BLaER1 (cell line): ENCODE results near the gene CPM.

ENCODE experiments used
- H3K27ac ChIP-seq: shearing (Covaris generic); formaldehyde crosslinking; 2 replicates; pipeline ENCODE4 v1.8.1; 2022
- H3K27me3 ChIP-seq: shearing (Covaris generic); formaldehyde crosslinking; 2 replicates; pipeline ENCODE4 v1.8.1; 2022
- H3K36me3 ChIP-seq: shearing (Covaris generic); formaldehyde crosslinking; 2 replicates; pipeline ENCODE4 v1.8.1; 2022
- H3K4me1 ChIP-seq: shearing (Covaris generic); formaldehyde crosslinking; 2 replicates; pipeline ENCODE4 v1.8.1; 2022
- H3K4me2 ChIP-seq: shearing (Covaris generic); formaldehyde crosslinking; 2 replicates; pipeline ENCODE4 v1.8.1; 2022
- H3K4me3 ChIP-seq: shearing (Covaris generic); formaldehyde crosslinking; 2 replicates; pipeline ENCODE4 v1.8.1; 2022
- H3K9ac ChIP-seq: shearing (Covaris generic); formaldehyde crosslinking; 2 replicates; pipeline ENCODE4 v1.8.1; 2022
- H3K9me3 ChIP-seq: shearing (Covaris generic); formaldehyde crosslinking; 2 replicates; pipeline ENCODE4 v1.8.1; 2022
- H4K20me1 ChIP-seq: shearing (Covaris generic); formaldehyde crosslinking; 2 replicates; pipeline ENCODE4 v1.8.1; 2022
- Cebpa-rat ChIP-seq: shearing (Covaris generic); IDR thresholded peaks from 2 replicates; pipeline ENCODE4 v1.8.1; 2022

Gene CPM

GRCh38 chr12:68861890-68862289, 71.1 kb downstream of the CPM start:
- no peaks in the 10 kb centered on the region for H3K9me3 ChIP-seq
- H3K27me3 ChIP-seq = no peaks in the 10 kb centered on the region
- no peak overlapping the region for H3K4me3 ChIP-seq
- no peak overlapping the region for H3K27ac ChIP-seq
- no peak overlapping the region for H3K4me2 ChIP-seq
- peaks cover 3% of the 10 kb centered on the region; the same call in 1 of the 2 replicates for H3K4me1 ChIP-seq
- H3K36me3 ChIP-seq = no peaks in the 10 kb centered on the region
- H3K9ac ChIP-seq = no peak overlapping the region
- no peak for TF ChIP-seq Cebpa-rat
- no peaks in the 10 kb centered on the region for H4K20me1 ChIP-seq

DNA sequence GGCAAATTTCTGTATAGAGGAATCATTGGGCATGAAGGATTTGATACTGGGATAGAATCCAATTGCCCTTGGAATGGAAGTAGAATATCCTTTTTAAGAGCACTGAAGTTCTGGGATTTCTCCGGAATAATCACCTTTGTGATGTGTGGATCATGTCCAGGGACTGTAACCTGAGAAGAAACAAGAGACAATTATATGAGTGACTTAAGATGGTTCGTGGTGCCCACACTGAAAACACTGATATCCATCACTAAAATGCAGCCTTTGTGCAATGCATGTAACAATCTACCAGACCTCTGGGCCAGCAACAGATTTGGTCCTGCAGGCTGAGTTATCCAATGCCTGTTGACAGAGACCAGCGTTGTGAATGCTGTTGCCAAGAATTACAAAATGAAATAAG, 76.5 kb downstream of the CPM start:
- Histone ChIP-seq H3K36me3 (0 out of 2 replicates have a peak, but pooled peaks cover 3% of the 10 kb centered on the region), H3K4me3 (no peak overlapping the region), H4K20me1 (no peaks in the 10 kb centered on the region), H3K27me3 (no peaks in the 10 kb centered on the region), H3K4me2 (no peak overlapping the region), H3K27ac (no peak overlapping the region), H3K9ac (no peak overlapping the region), H3K4me1 (no peaks in the 10 kb centered on the region), H3K9me3 (no peaks in the 10 kb centered on the region)
- no peak for TF ChIP-seq Cebpa-rat

GRCh38 chr12:68855771-68856170, 77.2 kb downstream of the CPM start:
- TF ChIP-seq Cebpa-rat = no peak
- no peaks in the 10 kb centered on the region for H3K27me3 ChIP-seq
- H3K9me3 ChIP-seq = no peaks in the 10 kb centered on the region
- H3K9ac ChIP-seq = no peak overlapping the region
- no peak overlapping the region for H3K4me2 ChIP-seq
- H3K4me3 ChIP-seq = no peak overlapping the region
- H3K36me3 ChIP-seq = 0 out of 2 replicates have a peak, but pooled peaks cover 3% of the 10 kb centered on the region
- no peaks in the 10 kb centered on the region for H3K4me1 ChIP-seq
- no peaks in the 10 kb centered on the region for H4K20me1 ChIP-seq
- H3K27ac ChIP-seq = no peak overlapping the region

- no peaks in the 10 kb centered on the region for H3K9me3 ChIP-seq
Measured at GRCh38 chr12:68855111-68855510, 77.9 kb downstream of the CPM start.

GRCh38 chr12:68854554-68854953, 78.4 kb downstream of the CPM start:
- no peak overlapping the region for H3K27ac ChIP-seq
- H3K9ac ChIP-seq = no peak overlapping the region
- H3K27me3 ChIP-seq = no peaks in the 10 kb centered on the region
- 0 out of 2 replicates have a peak, but pooled peaks cover 3% of the 10 kb centered on the region for H3K36me3 ChIP-seq
- TF ChIP-seq Cebpa-rat = no peak
- no peak overlapping the region for H3K4me3 ChIP-seq
- peaks cover 6% of the 10 kb centered on the region; the same call in 1 of the 2 replicates for H4K20me1 ChIP-seq
- no peaks in the 10 kb centered on the region for H3K4me1 ChIP-seq
- no peak overlapping the region for H3K4me2 ChIP-seq
- H3K9me3 ChIP-seq = no peaks in the 10 kb centered on the region

More at GRCh38 chr12:68855111-68855510, 77.9 kb downstream of the CPM start:
- TF ChIP-seq Cebpa-rat = no peak
- no peak overlapping the region for H3K4me2 ChIP-seq
- H3K27me3 ChIP-seq = no peaks in the 10 kb centered on the region
- H3K4me1 ChIP-seq = no peaks in the 10 kb centered on the region
- H4K20me1 ChIP-seq = peaks cover under 1% of the 10 kb centered on the region; the same call in 1 of the 2 replicates
- no peak overlapping the region for H3K27ac ChIP-seq
- no peak overlapping the region for H3K4me3 ChIP-seq
- 0 out of 2 replicates have a peak, but pooled peaks cover 3% of the 10 kb centered on the region for H3K36me3 ChIP-seq
- H3K9ac ChIP-seq = no peak overlapping the region

GRCh38 chr12:68854078-68854468, 78.9 kb downstream of the CPM start:
- H3K9me3 ChIP-seq = no peaks in the 10 kb centered on the region
- no peak overlapping the region for H3K4me3 ChIP-seq
- no peak overlapping the region for H3K4me2 ChIP-seq
- no peak for TF ChIP-seq Cebpa-rat
- H3K9ac ChIP-seq = no peak overlapping the region
- H3K27me3 ChIP-seq = no peaks in the 10 kb centered on the region
- no peak overlapping the region for H3K27ac ChIP-seq
- H3K4me1 ChIP-seq = no peaks in the 10 kb centered on the region
- H4K20me1 ChIP-seq = peaks cover 11% of the 10 kb centered on the region; the same call in 1 of the 2 replicates
- 0 out of 2 replicates have a peak, but pooled peaks cover 3% of the 10 kb centered on the region for H3K36me3 ChIP-seq

DNA sequence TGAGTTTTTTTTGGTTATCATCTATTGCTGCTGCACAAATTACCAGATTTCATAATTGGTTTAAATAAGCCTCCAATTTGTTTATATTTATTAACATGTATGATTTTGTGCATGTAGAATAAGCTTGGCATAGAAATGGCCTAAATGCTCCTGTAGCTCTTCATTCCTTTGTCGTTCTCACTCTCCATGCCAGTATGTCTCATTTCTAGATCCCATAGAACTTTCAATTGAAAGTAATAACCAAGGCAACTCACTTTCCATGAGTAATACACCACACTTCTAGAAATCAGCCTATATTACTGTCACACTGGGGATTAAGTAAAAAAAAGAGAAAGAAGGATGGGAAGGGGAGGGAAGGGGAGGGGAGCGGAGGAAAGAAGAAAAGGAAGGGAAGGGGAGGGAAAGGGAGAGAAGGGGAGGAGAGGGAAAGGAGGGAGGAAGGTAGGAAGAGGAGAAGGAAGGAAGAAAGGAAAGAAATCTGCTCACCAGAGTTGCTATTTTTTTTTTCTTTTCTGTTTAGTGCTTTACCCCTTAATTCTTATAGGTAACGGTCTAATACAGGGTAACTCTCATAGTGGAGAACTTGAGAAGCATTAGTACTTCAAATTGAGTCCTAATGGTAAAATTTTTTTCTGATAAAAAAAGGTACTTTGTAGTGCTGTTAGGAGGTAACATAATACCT, 79.4 kb downstream of the CPM start:
- 0 out of 2 replicates have a peak, but pooled peaks cover 3% of the 10 kb centered on the region for H3K36me3 ChIP-seq
- peaks cover 17% of the 10 kb centered on the region; the same call in 1 of the 2 replicates for H4K20me1 ChIP-seq
- no peak for TF ChIP-seq Cebpa-rat
- H3K4me1 ChIP-seq = no peaks in the 10 kb centered on the region
- H3K9ac ChIP-seq = no peak overlapping the region
- no peak overlapping the region for H3K4me2 ChIP-seq
- no peaks in the 10 kb centered on the region for H3K27me3 ChIP-seq
- no peak overlapping the region for H3K4me3 ChIP-seq
- H3K27ac ChIP-seq = no peak overlapping the region
- no peaks in the 10 kb centered on the region for H3K9me3 ChIP-seq

GRCh38 chr12:68851592-68852306, 81.2 kb downstream of the CPM start:
- no peaks in the 10 kb centered on the region for H3K4me1 ChIP-seq
- H4K20me1 ChIP-seq = peaks cover 35% of the 10 kb centered on the region
- no peaks in the 10 kb centered on the region for H3K27me3 ChIP-seq
- no peak overlapping the region for H3K9ac ChIP-seq
- no peak overlapping the region for H3K4me3 ChIP-seq
- TF ChIP-seq Cebpa-rat = no peak
- no peaks in the 10 kb centered on the region for H3K9me3 ChIP-seq
- no peak overlapping the region for H3K27ac ChIP-seq
- H3K4me2 ChIP-seq = no peak overlapping the region
- H3K36me3 ChIP-seq = 0 out of 2 replicates have a peak, but pooled peaks cover 3% of the 10 kb centered on the region

GRCh38 chr12:68850390-68850789, 82.6 kb downstream of the CPM start:
- H3K27me3 ChIP-seq = no peaks in the 10 kb centered on the region
- TF ChIP-seq Cebpa-rat = no peak
- no peaks in the 10 kb centered on the region for H3K4me1 ChIP-seq
- no peak overlapping the region for H3K4me2 ChIP-seq
- H3K36me3 ChIP-seq = 0 out of 2 replicates have a peak, but pooled peaks cover 3% of the 10 kb centered on the region
- no peak overlapping the region for H3K27ac ChIP-seq
- no peak overlapping the region for H3K4me3 ChIP-seq
- H3K9me3 ChIP-seq = no peaks in the 10 kb centered on the region
- H4K20me1 ChIP-seq = peaks cover 48% of the 10 kb centered on the region
- H3K9ac ChIP-seq = no peak overlapping the region

DNA sequence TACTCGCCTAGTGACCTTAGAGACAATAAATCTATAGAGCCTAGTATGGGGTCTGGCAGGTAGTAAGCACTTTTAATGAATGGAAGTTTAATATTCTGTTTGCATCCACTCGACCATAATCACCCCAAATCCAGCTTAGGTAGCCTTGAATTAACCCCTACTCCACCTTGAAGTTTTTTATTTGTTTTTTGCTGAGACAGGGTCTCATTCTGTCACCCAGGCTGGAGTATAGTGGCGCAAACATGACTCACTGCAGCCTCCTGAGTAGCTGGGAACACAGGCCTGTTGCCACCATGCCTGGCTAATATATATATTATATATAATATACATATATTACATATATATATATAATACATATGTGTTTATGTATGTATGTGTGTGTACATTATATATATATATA, 86.2 kb downstream of the CPM start:
- TF ChIP-seq Cebpa-rat = no peak
- Histone ChIP-seq H3K4me1 (peaks cover 4% of the 10 kb centered on the region; the same call in 1 of the 2 replicates), H3K9ac (no peak overlapping the region), H3K27ac (no peak overlapping the region), H3K4me3 (no peak overlapping the region), H3K4me2 (no peak overlapping the region), H3K36me3 (peaks cover 32% of the 10 kb centered on the region), H4K20me1 (peaks cover 84% of the 10 kb centered on the region), H3K27me3 (no peaks in the 10 kb centered on the region), H3K9me3 (no peaks in the 10 kb centered on the region)
